DND-41 (cell line): ENCODE data around the gene PTPRO.

Experiments used
- CTCF ChIP-seq: IDR thresholded peaks from 2 replicates; pipeline ENCODE4 v1.5.1; 2012; ENCODE audit warnings: borderline replicate concordance, low read length, moderate library complexity, mild to moderate bottlenecking; ENCODE audit not compliant: poor library complexity, severe bottlenecking; ENCODE audit errors: extremely low read depth
- EZH2 ChIP-seq: IDR thresholded peaks from 3 replicates; pipeline ENCODE4 v1.6.1; 2012; ENCODE audit warnings: borderline replicate concordance, low read depth, mild to moderate bottlenecking, moderate library complexity, low read length, inconsistent platforms; ENCODE audit not compliant: severe bottlenecking

- no peak for TF ChIP-seq CTCF
- no peak for TF ChIP-seq EZH2
Observed at GRCh38 chr12:15453613-15454012, 131.3 kb downstream of the PTPRO start.
